Activated CD8-positive, alpha-beta memory T cell treated with anti-CD3 and anti-CD28 coated beads for 36 hours (primary cell): Measurements from ENCODE around the gene RITA1. TPM values are rescaled to one million over a fixed set of nuclear protein-coding genes. Genes with fewer than 3 reads are reported as not detected.

ENCODE experiments used
- CTCF ChIA-PET: fragments of 350-600 bp; sonication (Branson Sonifier 250); formaldehyde crosslinking; loops from one replicate; lab custom pipeline; 2021; ENCODE audit warnings: antibody characterized with exemption; lab: Charles Lee
- POLR2A ChIA-PET: fragments of 350-600 bp; sonication (Branson Sonifier 250); formaldehyde crosslinking; loops from one replicate; lab custom pipeline; 2021; ENCODE audit warnings: antibody characterized with exemption; lab: Charles Lee
- total RNA-seq, 2 experiments: library from RNA; stranded (reverse); gene quantifications; one replicate each; pipeline ENCODE4 v1.2.3, GENCODE V29; 2021

Gene RITA1
- total RNA-seq, 2 experiments from 2014 or later = 26.1 to 28.2 TPM

- POLR2A ChIA-PET = no interaction called here
- CTCF ChIA-PET = no interaction called here
Measured at GRCh38 chr12:113214895-113215400, 29.4 kb downstream of the RITA1 start.

GRCh38 chr12:113216027-113216426, 30.5 kb downstream of the RITA1 start:
- ChIA-PET CTCF (no interaction called here), POLR2A (no interaction called here)

DNA sequence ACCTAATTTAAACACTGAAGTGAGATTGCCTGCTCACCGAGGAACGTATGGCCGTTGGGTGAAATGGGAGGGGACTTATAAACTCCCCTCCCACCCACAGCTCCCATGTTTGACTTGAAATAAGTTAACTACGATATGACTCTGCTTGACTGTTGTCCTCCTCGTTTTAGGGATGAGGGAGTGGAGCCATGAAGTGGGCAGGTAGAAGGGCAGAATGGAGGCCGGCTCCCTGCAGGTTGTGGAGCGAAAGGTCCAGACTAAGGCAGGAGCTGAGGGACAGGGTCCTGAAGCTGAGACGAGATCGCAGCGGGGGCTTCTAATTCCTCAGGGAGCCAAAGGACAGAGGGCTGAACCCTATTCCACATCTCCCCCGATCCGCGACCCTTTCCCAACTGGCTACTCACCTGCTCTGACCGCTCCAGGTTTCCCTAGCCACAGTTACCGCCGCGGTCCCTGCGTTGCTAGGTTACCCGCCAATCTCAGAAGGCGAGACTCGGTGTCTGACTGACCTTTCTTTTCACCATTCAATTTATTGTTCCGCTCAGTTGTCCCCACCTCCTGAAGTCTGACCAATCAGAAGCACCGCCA, 35.2 kb downstream of the RITA1 start:
- ChIA-PET POLR2A (interaction anchor here (0.5 to 2.7 kb wide), 3 partner anchors 23 to 38 kb away, joined by 5 to 13 read pairs (median 5); partner anchors contain the start of genes DDX54 and RITA1), CTCF (no interaction called here)

GRCh38 chr12:113221181-113221996, 35.9 kb downstream of the RITA1 start, which contains the start of gene TPCN1:
Gene TPCN1 (plus strand): TSS chr12:113221464. CDS start chr12:113226853, 5,389 bp downstream.
- POLR2A ChIA-PET = interaction anchor here (0.5 to 2.7 kb wide), 8 partner anchors 12 to 199 kb away, joined by 3 to 13 read pairs (median 4); partner anchors contain the start of genes DDX54, RITA1 and SLC8B1
- CTCF ChIA-PET = interaction anchor here (1.0 to 1.8 kb wide), 2 partner anchors 10 to 11 kb away, joined by 3 to 5 read pairs; no protein-coding TSS in a partner anchor

- POLR2A ChIA-PET = interaction anchor here (0.6 to 2.7 kb wide), 10 partner anchors 11 to 1618 kb away, joined by 3 to 13 read pairs (median 4); partner anchors contain the start of genes DDX54, RITA1 and SLC8B1
- CTCF ChIA-PET = interaction anchor here (0.6 to 1.8 kb wide), 3 partner anchors 10 to 26 kb away, joined by 3 to 5 read pairs (median 3); no protein-coding TSS in a partner anchor
Measured at GRCh38 chr12:113221997-113222729, 36.6 kb downstream of the RITA1 start.

DNA sequence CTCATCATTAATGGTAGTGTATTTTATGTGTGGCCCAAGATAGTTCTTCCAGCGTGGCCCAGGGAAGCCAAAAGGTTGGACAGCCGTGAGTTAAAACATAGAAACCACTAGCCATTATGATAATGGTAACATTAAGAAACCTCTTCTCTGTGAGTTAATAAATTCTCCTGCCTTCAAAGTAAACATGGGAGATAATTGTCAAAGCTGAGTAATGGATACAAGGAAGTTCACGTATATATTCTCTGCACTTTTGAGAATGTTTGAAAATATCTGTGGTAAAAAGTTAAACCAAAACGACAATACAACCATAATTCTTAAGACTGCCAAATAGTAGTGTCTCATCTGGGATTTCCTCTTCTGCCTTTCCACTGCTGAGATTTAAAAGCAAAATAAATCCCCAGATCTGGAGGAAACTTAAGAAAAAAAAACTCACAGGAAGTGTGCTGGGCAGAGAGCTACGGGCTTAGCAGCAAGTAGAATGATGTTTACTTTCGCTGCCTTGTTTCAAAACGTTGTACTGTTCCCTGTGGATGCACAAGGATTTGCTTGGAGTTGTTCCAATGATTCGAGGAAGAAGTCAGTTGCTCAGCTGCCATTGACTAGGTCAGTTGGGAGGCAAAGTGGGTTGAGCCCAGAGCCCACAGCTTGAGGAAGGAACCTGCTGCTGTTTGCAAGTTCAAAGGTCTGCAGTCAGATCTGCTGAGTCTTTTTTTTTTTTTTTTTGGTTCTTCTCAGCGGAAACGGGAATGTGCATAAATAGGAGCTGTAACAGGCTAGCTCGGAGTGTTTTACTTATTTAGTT, 37.4 kb downstream of the RITA1 start:
- POLR2A ChIA-PET = interaction anchor here (0.6 to 2.7 kb wide), 5 partner anchors 9 to 1617 kb away, joined by 3 to 13 read pairs (median 4); partner anchors contain the start of genes DDX54 and RITA1
- CTCF ChIA-PET = interaction anchor here (0.6 to 1.8 kb wide), 2 partner anchors 10 to 27 kb away, joined by 3 to 5 read pairs; no protein-coding TSS in a partner anchor

GRCh38 chr12:113224955-113225354, 39.4 kb downstream of the RITA1 start:
- CTCF ChIA-PET = no interaction called here

DNA sequence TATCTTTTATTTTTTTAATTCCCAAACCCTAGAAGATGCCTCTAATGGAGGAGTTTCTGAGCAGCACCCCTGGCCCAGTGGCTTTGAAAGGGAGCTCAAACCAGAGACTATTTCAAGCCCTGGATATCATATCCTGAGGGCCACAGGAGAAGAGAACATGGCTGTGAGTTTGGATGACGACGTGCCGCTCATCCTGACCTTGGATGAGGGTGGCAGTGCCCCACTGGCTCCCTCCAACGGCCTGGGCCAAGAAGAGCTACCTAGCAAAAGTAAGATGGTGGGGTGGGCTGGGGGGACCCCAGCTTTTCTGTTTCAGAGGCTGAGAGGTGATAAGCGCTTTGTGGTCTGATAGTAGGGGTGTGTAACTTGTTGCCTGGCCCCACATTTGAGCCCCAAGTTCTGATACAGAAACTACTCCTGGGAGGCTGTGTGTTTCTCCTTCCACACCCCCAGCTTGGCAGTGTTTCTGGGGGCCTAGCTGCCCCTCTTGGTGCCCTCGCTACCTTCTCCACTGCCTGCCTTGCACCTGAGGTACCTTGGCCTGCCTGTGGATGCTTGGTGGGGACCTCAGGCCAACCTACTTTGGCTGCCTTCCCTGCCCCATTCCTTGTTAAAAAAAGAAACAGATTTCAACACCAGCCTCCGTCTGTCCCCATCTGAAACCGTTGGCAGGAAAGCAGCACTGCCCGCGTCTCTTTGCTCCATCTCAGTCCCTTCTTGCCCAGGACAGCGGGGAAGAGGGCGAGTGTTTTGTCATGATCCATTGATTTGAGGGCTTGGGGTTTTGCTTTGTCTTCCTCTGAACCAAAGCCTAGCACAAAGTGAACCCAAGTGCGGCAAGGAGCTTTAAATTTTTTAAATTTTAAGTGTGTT, 41.4 kb downstream of the RITA1 start:
- ChIA-PET CTCF (interaction anchor here (0.5 to 0.9 kb wide), 2 partner anchors 19 to 122 kb away, joined by 3 read pairs; no protein-coding TSS in a partner anchor), POLR2A (interaction anchor here (0.7 kb wide), 1 partner anchor 267 kb away, joined by 3 read pairs; no protein-coding TSS in a partner anchor)

More at GRCh38 chr12:113224955-113225354, 39.4 kb downstream of the RITA1 start:
- POLR2A ChIA-PET = no interaction called here

DNA sequence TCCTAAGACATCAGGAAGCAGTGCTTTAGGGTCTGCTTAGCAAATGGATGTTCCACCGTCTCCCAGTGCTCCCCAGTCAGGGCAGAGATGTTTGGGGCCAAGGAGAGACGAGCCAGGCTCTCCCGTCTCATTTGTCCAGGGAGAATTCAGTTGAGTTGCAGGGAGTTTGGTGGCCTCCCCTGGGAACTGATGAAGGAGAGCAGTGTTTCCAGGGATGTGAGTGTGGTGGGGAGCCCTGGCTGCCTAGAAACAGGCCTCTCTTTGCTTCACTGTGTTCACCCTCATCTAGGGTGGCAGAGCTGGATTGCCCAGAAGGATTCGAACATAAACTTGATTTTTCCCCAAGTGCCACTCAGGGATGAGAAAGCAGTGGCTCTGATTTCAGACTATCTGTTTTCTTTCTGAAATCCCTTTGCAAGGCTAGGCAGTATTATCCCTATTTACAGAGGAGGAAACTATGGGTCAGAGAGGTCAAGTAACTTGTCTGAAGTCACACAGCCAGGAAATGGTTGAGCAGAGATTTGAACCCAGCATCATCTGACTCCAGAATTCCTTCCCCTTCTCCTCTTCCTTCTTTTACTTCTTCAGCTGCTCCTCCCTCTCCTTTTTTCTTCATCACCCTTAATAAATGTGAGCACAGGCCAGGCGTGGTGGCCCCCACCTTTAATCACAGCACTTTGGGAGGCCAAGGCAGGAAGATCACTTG, 42.3 kb downstream of the RITA1 start:
- POLR2A ChIA-PET = no interaction called here

GRCh38 chr12:113228394-113229028, 43.0 kb downstream of the RITA1 start:
- ChIA-PET CTCF (interaction anchor here (0.5 kb wide), 1 partner anchor 194 kb away, joined by 3 read pairs; the partner anchor contains the start of gene SDSL), POLR2A (no interaction called here)

More for the DNA sequence above, 42.3 kb downstream of the RITA1 start:
- CTCF ChIA-PET = interaction anchor here (0.5 kb wide), 1 partner anchor 123 kb away, joined by 3 read pairs; no protein-coding TSS in a partner anchor

DNA sequence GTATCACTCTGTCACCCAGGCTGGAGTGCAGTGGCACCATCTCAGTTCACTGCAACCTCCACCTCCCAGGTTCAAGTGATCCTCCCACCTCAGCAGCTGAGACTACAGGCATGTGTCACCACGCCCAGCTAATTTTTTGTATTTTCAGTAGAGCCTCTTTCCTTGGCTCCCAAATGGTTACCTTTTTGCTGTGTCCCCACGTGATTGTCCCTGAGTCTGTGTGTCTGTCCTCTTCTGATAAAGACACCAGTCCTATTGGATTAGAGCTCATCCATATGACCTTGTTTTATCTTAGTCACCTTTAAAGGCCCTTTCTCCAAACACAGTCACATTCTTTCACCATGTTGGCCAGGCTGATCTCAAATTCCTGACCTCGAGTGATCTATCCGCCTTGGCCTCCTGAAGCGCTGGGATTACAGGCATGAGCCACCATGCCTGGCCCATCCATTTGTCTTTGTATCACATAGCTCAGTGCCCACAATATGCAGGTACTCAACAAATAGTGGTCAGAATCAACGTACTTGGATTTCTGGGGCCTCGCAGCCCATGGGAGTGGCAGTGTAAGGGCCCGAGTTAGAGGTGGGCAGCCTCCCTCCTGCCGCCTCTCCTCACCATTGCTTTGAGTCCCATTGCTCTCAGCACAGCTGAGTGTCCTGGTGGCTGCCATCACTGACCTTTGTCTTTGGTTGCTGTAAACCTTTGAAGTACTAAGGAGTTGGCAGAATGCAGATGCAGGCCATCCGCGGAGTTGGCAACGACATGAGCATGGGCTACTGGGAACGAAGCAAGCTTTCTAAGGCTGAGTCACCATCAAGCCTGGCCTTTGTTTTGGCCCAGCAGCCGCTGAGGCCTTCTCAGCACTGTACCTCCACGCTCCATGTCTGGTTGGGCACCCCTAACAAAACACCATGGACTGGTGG, 45.1 kb downstream of the RITA1 start:
- POLR2A ChIA-PET = interaction anchor here (0.6 kb wide), 1 partner anchor 177 kb away, joined by 3 read pairs; no protein-coding TSS in a partner anchor
- CTCF ChIA-PET = interaction anchor here (0.6 kb wide), 1 partner anchor 66 kb away, joined by 3 read pairs; no protein-coding TSS in a partner anchor

DNA sequence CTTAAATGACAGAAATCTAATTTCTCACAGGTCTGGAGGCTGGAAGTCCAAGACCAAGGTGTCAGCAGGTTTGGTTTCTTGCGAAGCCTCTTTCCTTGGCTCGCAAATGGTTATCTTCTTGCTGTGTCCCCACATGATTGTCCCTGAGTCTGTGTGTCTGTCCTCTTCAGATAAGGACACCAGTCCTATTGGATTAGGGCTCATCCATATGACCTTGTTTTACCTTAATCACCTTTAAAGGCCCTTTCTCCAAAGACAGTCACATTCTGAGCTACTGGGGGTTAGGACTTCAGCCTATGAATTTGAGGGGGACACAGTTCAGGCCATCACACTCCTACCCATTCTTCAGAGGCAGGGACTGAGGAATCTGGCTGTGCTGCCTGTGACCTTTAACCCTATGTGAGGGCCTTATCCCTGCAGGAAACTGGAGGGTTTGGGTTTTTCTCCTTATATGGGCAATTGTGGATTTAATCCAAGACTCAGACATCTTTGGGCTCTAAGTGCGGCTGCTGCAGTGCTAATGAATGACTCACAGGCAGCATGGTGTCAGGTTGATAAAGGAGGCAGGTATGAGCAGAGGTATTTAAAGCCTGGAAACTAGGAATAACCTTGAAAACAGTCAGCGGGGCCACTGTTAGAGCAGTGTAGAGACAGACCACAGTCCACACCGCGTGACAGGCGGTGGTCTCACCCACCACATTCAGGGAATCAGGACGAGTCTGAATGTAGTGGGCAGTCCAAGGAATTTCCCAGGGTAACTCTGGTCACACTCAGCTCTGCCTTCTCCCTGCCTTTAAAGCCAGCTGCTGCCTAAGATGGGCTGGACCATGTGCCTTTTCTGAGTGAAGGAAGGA, 45.9 kb downstream of the RITA1 start:
- CTCF ChIA-PET = interaction anchor here (0.6 to 0.7 kb wide), 2 partner anchors 10 to 67 kb away, joined by 3 read pairs; partner anchors contain the start of gene TPCN1
- POLR2A ChIA-PET = no interaction called here

DNA sequence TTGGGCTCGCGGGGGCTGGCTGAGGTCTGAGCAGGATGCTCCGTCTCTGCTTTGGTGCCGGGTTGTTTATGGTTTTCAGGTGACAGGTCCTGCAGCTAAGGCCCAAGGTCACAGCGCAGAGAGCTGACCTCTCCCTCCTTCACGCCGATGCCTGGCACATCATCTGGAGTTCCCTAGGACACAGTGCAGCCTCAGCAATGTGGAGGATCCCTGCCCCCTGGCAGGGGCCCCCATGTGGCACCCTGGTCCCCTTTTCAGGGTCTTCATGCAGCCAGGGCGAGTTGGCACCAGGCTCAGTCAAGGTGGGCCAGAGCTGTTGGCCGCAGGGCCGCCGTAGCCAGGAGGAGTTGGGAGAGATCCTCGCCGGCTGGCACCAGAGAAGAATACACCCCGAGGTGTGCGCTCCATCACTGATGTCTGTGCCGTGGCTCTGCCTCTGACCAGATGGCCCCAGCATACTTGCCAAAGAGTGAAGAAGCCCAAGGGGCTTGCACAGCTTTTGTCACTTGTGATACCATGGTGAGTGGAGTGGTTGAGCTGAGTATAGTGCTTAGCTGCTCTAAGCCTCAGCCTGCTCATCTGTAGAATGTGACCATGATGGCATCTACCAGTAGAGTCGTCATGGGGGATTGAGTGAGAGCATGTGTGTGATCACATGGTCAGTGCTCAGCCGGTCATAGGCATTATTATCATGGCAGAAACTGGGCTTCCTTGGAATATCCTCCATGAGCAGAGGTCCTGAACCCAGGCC, 46.7 kb downstream of the RITA1 start:
- POLR2A ChIA-PET = interaction anchor here (0.9 to 1.7 kb wide), 2 partner anchors 10 to 24 kb away, joined by 3 to 4 read pairs; no protein-coding TSS in a partner anchor
- CTCF ChIA-PET = interaction anchor here (0.7 to 0.9 kb wide), 3 partner anchors 10 to 44 kb away, joined by 3 to 5 read pairs (median 3); partner anchors contain the start of gene TPCN1
